HL-60 (cell line): ENCODE data around the gene TCP1.
"Not testable (repeated sequence)": the region's sequence is repeated elsewhere in the genome, so short reads cannot be mapped to it uniquely, and the experiment has no call there.

Source experiments
- DNase-seq, 2 experiments: peaks; one replicate each; pipeline ENCODE4 v3.0.0-alpha.2; 2010 to 2020; ENCODE audit warnings: low read depth in 1 of 2, low spot score in 1 of 2
- H3K27ac ChIP-seq: fragments of 250-450 bp; sonication (Bioruptor Pico); replicated peaks from 2 replicates; pipeline ENCODE4 v1.5.1; 2020; ENCODE audit warnings: mild to moderate bottlenecking, moderate library complexity
- H3K27me3 ChIP-seq: fragments of 250-450 bp; sonication (Bioruptor Pico); 2 replicates; pipeline ENCODE4 v1.5.1; 2021; ENCODE audit warnings: mild to moderate bottlenecking, moderate library complexity; ENCODE audit not compliant: insufficient read depth, poor library complexity, severe bottlenecking
- H3K4me3 ChIP-seq: replicated peaks from 2 replicates; pipeline ENCODE4 v1.5.1; 2011; ENCODE audit warnings: mild to moderate bottlenecking, control low read depth, low read length; ENCODE audit not compliant: insufficient read depth
- GABPA ChIP-seq: IDR thresholded peaks from 2 replicates; pipeline ENCODE4 v1.6.1; 2012; ENCODE audit warnings: low read depth
- POLR2AphosphoS5 ChIP-seq: IDR thresholded peaks from 2 replicates; pipeline ENCODE4 v1.6.1; 2012; ENCODE audit warnings: low read depth
- SPI1 ChIP-seq: IDR thresholded peaks from 2 replicates; pipeline ENCODE4 v1.6.1; 2012; ENCODE audit warnings: low read depth, mild to moderate bottlenecking, borderline replicate concordance
- TF ChIP-seq, protein P1 (sequence below): IDR thresholded peaks from one replicate; pipeline ENCODE4 v1.5.1; 2011; ENCODE audit warnings: low read length, control low read depth, inconsistent platforms; ENCODE audit not compliant: insufficient read depth
- TF ChIP-seq, protein P2 (sequence below): IDR thresholded peaks from 2 replicates; pipeline ENCODE4 v1.6.1; 2012; ENCODE audit warnings: low read depth; ENCODE audit not compliant: insufficient replicate concordance

Gene TCP1

DNA sequence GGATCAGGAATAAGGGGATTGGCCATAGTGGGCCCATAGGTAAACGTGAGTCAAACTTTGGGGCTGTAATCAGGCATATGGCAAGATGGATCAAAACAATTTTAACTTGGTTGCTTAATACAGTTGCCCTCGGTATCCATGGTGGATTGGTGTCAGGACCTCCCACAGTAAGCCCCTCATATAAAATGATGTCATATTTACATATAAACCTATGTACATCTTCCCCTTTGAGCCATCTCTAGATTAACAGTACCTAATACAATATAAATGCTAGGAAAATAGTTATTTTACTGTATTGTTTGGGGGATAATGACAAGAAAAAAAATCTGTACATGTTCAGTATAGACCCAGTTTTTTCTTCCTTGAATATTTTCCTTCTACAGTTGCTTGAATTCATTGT lies 35.0 kb downstream of the TCP1 start:
- Histone ChIP-seq H3K4me3 (no peak overlapping the region), H3K27me3 (no peaks in the 10 kb centered on the region), H3K27ac (no peak overlapping the region)
- TF ChIP-seq POLR2AphosphoS5 = no peak
- TF ChIP-seq, protein P1, sequence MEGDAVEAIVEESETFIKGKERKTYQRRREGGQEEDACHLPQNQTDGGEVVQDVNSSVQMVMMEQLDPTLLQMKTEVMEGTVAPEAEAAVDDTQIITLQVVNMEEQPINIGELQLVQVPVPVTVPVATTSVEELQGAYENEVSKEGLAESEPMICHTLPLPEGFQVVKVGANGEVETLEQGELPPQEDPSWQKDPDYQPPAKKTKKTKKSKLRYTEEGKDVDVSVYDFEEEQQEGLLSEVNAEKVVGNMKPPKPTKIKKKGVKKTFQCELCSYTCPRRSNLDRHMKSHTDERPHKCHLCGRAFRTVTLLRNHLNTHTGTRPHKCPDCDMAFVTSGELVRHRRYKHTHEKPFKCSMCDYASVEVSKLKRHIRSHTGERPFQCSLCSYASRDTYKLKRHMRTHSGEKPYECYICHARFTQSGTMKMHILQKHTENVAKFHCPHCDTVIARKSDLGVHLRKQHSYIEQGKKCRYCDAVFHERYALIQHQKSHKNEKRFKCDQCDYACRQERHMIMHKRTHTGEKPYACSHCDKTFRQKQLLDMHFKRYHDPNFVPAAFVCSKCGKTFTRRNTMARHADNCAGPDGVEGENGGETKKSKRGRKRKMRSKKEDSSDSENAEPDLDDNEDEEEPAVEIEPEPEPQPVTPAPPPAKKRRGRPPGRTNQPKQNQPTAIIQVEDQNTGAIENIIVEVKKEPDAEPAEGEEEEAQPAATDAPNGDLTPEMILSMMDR = no peak
- no peak for TF ChIP-seq SPI1
- no peak for TF ChIP-seq GABPA
- TF ChIP-seq, protein P2, sequence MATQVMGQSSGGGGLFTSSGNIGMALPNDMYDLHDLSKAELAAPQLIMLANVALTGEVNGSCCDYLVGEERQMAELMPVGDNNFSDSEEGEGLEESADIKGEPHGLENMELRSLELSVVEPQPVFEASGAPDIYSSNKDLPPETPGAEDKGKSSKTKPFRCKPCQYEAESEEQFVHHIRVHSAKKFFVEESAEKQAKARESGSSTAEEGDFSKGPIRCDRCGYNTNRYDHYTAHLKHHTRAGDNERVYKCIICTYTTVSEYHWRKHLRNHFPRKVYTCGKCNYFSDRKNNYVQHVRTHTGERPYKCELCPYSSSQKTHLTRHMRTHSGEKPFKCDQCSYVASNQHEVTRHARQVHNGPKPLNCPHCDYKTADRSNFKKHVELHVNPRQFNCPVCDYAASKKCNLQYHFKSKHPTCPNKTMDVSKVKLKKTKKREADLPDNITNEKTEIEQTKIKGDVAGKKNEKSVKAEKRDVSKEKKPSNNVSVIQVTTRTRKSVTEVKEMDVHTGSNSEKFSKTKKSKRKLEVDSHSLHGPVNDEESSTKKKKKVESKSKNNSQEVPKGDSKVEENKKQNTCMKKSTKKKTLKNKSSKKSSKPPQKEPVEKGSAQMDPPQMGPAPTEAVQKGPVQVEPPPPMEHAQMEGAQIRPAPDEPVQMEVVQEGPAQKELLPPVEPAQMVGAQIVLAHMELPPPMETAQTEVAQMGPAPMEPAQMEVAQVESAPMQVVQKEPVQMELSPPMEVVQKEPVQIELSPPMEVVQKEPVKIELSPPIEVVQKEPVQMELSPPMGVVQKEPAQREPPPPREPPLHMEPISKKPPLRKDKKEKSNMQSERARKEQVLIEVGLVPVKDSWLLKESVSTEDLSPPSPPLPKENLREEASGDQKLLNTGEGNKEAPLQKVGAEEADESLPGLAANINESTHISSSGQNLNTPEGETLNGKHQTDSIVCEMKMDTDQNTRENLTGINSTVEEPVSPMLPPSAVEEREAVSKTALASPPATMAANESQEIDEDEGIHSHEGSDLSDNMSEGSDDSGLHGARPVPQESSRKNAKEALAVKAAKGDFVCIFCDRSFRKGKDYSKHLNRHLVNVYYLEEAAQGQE = no peak
- DNase-seq = no peak

DNA sequence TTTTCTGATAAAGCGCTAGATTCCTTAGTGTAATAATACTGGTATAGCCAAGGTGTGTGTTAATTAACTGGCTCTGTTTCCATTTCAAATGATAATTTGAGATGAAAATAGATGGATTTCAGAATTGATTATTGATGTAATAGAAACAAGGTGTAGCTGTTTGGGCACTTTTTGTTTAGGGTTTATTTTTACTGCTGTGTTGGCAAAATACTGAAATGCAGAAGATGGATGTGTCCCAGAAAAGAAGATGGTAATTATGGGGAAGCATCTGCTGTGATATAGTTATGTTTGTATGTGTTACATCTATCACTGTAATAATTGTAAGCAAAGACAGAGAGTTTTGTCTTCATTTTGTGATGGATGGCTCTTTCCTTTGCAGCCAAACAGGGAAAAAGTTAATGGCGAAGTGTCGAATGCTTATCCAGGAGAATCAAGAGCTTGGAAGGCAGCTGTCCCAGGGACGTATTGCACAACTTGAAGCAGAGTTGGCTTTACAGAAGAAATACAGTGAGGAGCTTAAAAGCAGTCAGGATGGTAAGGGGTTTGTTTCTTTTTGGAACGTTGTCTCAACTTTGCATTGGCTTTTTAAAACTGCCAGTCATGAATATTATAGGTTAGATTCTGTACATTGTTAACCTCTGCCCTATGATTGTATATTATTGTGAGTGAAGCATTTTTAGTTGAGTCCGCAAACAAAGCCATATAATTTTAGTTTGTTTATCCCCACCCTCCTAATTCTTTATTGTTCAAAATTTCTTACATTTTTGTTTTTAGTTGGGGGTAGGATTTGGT lies 36.1 kb downstream of the TCP1 start:
- Histone ChIP-seq H3K27ac (no peak overlapping the region), H3K27me3 (no peaks in the 10 kb centered on the region), H3K4me3 (no peak overlapping the region)
- TF ChIP-seq POLR2AphosphoS5 (no peak), SPI1 (no peak), GABPA (no peak)
- TF ChIP-seq, protein P2 = no peak
- TF ChIP-seq, protein P1 = no peak
- DNase-seq = no peak

DNA sequence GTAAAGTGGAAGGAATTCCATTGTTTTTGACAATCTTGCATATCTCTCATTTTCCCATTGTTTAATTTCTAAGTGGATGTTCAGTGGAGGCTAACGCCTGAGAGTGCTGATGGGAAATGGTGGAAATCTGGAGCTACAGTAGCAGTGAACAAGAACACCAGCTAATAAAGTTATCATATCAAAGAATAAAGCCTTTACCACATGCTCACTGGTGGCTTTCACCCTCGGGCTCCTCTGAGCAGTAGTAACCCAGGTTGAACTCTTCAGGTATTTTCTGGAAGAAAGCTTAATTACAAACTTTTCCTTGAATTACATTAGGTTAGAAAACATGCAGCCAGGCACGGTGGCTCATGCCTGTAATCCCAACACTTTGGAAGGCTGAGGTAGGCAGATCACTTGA lies 38.0 kb downstream of the TCP1 start:
- Histone ChIP-seq H3K4me3 (no peak overlapping the region), H3K27me3 (no peaks in the 10 kb centered on the region), H3K27ac (no peak overlapping the region)
- DNase-seq = no peak
- TF ChIP-seq SPI1 = no peak
- TF ChIP-seq GABPA = no peak
- TF ChIP-seq POLR2AphosphoS5 = 0 out of 2 replicates have a peak, but pooled peaks have one; percentile 21

DNA sequence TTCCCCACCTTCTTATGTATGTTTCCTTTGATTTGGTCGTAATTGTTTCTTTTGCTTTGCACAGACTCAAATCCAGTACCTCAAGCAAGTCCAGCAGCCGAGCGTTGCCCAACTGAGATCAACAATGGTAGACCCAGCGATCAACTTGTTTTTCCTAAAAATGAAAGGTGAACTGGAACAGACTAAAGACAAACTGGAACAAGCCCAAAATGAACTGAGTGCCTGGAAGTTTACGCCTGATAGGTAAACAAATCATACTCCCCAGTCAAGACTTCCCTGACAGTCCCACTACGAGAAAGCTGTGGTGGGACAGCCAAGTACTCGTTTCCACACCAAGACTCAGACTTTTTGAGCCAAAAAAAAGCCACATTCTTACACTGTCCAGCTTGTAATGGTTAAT lies 41.3 kb downstream of the TCP1 start:
- DNase-seq, H3K27me3 ChIP-seq, H3K4me3 ChIP-seq, H3K27ac ChIP-seq: not testable (repeated sequence)

DNA sequence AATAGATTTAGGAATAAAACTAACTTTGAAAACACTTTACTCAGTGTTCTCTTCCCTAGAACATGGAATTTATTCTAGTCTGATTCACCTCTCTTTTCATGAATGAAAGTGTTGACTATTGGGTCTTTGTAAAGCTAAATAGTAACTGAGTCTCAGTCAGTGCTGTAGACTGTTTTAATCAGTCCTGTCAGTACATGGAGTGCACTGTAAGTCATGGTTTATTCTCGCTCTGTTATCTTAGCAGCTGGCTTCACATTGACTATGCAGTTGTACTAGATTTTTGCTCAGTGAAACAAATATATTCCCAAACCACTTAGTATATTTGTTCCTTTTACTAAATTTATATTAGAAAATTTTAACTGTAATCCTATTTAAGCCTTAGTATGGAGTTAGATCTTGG lies 42.6 kb downstream of the TCP1 start:
- no peak overlapping the region for H3K27ac ChIP-seq
- H3K27me3 ChIP-seq = no peaks in the 10 kb centered on the region
- TF ChIP-seq GABPA (no peak), POLR2AphosphoS5 (no peak), SPI1 (no peak)
- TF ChIP-seq, protein P1 = no peak
- TF ChIP-seq, protein P2 = no peak
- H3K4me3 ChIP-seq = no peak overlapping the region
- no peak for DNase-seq
